Measurements from ENCODE around the gene PDE6A.

The PDE6A gene

GRCh38 chr5:149931992-149932436 lies 12.6 kb downstream of the PDE6A start:
- no peak overlapping the region for H3K4me3 ChIP-seq (ENCODE audit: low read depth, low read length)
- DNase-seq (ENCODE audit: low read depth): no peak
- no peak for TF ChIP-seq CTCF (IDR thresholded peaks at IDR 0.05; ENCODE audit: control insufficient read depth, extremely low read depth, insufficient read depth)

GRCh38 chr5:149930749-149931574 lies 13.6 kb downstream of the PDE6A start:
- H3K4me3 ChIP-seq (ENCODE audit: low read depth, low read length): no peak overlapping the region
- TF ChIP-seq CTCF (IDR thresholded peaks at IDR 0.05; ENCODE audit: control insufficient read depth, extremely low read depth, insufficient read depth): no peak
- DNase-seq (ENCODE audit: low read depth): no peak

- DNase-seq (ENCODE audit: low read depth): peak; percentile 25
- no peak overlapping the region for H3K4me3 ChIP-seq (ENCODE audit: low read depth, low read length)
- TF ChIP-seq CTCF (IDR thresholded peaks at IDR 0.05; ENCODE audit: control insufficient read depth, extremely low read depth, insufficient read depth): no peak
These were observed 14.4 kb downstream of the PDE6A start for GRCh38 chr5:149930043-149930748.

GRCh38 chr5:149924486-149924885 lies 20.1 kb downstream of the PDE6A start:
- TF ChIP-seq CTCF (IDR thresholded peaks at IDR 0.05; ENCODE audit: control insufficient read depth, extremely low read depth, insufficient read depth): no peak
- no peak overlapping the region for H3K4me3 ChIP-seq (ENCODE audit: low read depth, low read length)
- DNase-seq (ENCODE audit: low read depth): no peak

GRCh38 chr5:149922950-149923349 lies 21.6 kb downstream of the PDE6A start:
- no peak overlapping the region for H3K4me3 ChIP-seq (ENCODE audit: low read depth, low read length)
- TF ChIP-seq CTCF (IDR thresholded peaks at IDR 0.05; ENCODE audit: control insufficient read depth, extremely low read depth, insufficient read depth): no peak
- no peak for DNase-seq (ENCODE audit: low read depth)

GRCh38 chr5:149921597-149921996 lies 23.0 kb downstream of the PDE6A start:
- H3K4me3 ChIP-seq (ENCODE audit: low read depth, low read length): no peak overlapping the region
- no peak for TF ChIP-seq CTCF (IDR thresholded peaks at IDR 0.05; ENCODE audit: control insufficient read depth, extremely low read depth, insufficient read depth)
- no peak for DNase-seq (ENCODE audit: low read depth)

All from LNCaP clone FGC (cell line).